ENCODE measurements around the gene TENM4.
"Not testable (repeated sequence)": the region's sequence is repeated elsewhere in the genome, so short reads cannot be mapped to it uniquely, and the experiment has no call there.

Gene TENM4

DNA sequence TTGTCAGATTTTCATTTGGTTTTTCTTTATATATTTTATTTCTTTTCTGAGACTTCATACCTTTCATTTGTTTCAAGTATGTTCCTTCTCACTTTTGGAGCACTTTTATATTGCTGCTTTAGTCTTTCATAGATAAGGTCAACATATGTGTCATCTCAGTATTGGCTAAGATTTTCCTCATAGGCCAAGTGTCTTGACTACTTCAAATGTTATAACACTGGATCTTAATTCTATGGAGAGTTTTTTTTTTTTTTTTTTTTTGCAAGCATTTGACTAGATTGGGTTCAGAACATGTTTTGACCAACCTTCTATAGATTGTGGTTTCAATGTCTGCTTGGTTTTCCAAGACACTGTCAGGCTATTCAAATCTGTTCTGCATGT is 797.2 kb downstream of the TENM4 start:
- no peak for DNase-seq

DNA sequence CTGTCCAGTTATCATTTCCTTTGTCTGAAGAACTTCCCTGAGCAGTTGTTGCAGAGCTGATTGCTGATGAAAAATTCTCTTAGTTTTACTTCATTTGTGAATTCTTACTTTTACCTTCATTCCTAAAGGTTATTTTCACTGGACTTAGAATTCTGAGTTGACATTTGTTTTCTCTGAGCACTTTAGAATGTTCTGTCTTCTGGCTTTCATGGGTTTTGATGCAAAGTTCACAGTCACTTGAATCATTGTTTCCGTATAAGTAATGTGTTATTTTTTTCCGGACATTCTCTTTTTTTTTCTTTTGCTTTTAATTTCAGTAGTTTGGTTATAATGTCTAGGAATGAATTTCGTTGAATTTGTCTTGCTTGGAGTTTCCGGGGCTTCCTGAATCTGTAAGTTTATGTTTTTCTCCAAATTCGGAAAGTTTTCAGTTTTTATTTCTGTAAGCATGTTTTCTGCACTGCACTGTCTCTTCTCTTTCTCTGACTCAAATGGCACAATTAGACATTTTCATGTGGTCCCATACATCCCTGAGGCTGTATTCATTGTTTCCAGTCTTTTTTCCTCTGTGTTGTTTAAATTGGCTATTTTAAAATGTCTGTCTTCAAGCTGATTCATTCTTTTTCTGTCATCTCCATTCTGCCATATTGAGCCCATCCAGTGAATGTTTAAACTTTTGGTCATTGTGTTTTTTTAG is 797.7 kb downstream of the TENM4 start:
- DNase-seq = no peak

DNA sequence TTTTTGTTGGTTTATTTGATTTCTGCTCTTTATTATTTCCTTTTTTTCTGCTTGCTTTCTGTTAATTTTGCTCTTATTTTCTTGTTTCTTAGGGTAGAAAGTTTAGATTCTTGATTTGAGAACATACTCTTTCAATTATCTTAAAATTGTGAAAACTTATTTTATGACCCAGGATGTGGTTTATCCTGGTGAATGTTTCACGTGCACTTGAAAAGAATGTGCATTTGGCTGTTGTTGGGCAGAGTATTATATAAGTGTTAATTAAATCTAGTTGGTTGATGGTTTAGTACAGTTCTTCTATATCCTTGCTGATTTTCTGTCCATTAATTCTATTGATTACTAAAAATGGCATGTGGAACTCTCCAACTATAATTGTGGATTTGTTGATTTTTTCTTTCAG is 799.3 kb downstream of the TENM4 start:
- no peak for DNase-seq

DNA sequence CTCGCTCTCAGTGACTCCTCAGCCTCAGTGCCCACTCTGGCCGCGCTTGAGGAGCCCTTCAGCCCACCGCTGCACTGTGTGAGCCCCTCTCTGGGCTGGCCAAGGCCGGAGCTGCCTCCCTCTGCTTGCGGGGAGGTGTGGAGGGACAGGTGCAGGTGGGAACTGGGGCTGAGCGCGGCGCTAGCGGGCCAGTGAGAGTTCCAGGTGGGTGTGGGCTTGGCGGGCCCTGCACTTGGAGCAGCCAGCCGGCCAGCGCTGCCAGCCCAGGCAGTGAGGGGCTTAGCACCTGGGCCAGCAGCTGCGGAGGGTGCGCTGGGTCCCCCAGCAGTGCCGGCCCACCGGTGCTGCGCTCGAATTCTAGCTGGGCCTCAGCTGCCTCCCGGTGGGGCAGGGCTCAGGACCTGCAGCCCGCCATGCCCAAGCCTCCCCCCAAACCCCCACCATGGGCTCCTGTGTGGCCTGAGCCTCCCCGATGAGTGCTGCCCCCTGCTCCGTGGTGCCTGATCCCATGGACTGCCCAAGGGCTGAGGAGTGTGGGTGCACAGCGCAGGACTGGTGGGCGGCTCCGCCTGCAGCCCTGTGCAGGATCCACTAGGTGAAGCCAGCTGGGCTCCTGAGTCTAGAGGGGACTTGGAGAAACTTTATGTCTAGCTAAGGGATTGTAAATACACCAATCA is 802.0 kb downstream of the TENM4 start:
- DNase-seq = no peak

DNA sequence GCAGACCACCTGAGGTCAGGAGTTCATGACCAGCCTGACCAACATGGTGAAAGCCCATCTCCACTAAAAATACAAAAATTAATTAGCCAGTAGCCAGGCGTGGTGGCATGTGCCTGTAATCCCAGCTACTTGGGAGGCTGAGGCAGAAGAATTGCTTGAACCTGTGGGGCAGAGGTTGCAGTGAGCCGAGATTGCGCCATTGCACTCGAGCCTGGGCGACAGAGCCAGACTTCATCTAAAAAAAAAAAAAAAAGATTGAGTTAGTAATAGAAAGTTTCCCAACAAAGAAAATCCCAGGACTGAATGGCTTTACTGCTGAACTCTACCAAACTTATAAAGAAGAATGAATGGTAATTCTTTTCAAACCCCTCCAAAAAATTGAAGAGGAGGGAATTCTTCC is 803.3 kb downstream of the TENM4 start:
- not testable (repeated sequence) for DNase-seq

DNA sequence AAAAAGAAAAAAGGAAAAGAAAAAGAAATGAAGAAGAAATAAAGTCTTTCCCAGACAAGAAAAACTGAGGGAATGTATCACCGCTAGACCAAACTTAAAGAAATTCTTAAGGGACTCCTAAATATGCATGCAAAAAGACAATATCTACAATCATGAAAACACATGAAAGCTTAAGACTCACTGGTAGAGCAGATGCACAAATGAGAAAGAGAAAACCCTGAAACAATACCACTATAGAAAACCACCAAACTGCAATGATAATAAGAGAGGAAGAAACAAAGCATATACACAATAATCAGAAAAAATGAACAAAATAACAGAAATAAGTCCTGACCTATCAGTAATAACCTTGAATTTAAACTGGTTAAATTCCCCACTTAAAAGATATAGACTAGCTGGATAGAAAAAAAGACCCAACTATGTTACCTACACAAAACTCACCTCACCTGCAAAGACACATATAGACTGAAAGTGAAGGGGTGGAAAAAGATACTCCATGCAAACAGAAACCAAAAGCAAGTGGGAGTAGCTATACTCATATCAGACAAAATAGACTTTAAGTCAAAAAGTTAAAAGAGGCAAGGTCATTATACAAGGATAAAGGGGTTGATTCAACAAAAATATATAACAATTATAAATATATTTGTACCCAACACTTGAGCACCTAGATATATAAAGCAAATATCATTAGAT is 804.9 kb downstream of the TENM4 start:
- DNase-seq = no peak

DNA sequence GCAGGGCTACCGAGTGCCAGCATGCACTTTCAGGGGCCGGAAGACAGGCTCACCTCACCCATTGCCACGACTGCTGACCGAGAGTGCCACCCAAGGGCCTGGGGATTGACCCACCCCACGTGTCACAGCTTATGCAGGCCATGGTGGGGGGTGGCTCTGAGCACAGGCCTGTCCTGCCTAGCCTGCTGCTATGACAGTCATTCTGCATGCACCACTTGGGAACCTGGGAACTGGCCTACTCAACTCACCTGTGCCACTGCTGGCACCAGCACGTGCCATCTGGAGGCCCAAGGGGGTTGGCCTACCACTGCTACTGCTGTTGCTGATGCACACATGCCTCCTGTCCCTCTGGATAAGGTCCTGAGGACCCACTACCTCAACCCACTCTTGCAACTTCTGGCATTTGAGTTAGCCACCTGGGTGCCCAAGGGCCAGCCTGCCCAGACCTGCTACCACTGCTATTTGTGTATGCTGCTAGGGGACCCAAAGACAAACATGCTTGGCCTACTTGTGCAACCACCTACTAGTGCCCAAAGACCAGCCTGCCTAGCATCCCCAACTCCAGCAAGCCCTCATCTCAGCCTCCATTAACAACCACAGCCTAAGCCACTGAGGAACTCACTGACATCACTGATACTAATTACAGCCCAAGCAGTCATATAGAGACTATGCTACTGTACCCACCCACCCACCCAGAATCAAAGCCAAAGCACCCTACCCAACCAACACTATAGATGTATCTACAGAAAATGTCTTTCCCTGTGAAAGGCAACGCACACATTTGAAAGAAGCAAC is 807.1 kb downstream of the TENM4 start:
- no peak for DNase-seq

DNA sequence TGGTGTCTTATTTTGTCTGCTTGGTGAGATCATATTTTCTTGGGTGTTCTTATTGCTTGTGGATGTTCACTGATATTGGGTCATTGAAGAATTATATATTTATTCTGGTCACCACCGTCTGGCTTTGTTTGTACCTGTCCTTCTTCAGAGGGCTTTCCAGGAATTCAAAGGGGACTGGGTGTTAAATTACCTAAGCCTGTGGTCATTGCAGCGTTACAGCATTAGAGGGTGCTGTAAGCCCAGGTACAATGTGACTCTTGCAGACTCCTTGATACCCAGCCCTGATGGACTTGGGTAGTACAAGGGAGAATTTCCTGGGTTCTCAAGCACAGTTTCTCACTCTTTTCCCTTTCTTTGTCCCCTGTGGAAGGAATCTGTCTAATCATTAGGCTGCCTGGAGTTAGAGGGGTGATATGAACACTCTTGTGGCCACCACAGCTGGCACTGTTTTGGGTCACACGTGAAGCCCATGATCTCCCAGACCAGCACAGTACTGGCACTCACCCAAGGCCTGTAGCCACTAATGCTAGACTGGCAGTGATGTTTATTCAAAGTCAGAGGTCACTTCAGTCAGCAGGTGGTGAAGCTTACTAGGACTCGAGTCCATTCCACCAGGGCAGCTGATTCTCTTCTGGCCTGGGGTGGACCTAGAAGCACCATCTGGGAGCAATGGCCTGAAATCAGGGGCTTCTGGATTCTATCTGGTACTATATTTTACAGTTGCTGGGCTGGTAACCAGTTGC is 810.1 kb downstream of the TENM4 start:
- no peak for DNase-seq

DNA sequence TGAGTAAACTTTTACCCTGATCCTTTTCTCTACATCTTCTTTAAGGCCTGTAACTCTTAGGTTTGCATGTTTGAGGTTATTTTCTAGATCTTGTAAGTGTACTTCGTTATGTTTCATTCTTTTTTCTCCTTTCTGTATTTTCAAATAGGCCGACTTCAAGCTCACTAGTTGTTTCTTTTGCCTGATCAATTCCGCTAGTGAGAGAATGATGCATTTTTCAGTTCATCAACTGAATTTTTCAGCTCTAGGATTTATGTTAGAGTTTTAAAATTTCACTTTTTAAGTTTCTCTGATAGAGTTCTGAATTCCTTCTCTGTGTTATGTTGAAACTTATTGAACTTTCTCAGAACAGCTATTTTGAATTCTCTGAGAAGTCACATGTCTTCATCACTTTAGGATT is 810.7 kb downstream of the TENM4 start:
- DNase-seq = no peak

DNA sequence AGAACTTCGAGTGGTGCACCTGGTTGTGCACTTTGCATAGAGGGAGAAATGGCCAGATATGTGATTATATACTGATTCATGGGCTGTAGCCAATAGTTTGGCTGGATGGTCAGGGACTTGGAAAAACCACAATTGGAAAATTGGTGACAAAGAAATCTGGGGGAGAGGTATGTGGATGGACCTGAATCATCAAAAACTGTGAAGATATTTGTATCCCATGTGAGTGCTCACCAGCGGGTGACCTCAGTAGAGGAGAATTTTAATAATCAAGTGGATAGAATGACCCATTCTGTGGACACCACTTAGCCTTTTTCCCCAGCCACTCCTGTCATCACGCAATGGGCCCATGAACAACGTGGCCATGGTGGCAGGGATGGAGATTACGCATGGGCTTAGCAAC is 818.2 kb downstream of the TENM4 start:
- no peak for DNase-seq

DNA sequence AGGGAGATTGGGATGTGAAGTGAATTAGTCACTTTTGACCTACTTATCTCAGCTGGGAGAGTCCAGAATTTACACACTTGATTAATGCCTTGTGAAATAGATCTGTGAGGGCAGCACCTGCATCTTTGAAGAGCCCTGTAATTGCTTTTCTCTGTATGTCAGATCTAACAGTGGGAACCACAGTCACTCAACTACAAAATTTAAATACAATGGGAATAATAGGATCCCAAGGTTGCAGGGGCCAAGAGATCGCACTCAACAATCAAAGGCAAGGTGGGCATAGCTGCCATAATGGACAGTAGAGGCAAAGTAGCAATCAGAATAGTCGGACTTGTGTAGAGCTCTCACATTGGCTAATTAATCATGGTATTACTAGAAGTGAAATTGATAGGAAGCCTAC is 820.7 kb downstream of the TENM4 start:
- DNase-seq = no peak

DNA sequence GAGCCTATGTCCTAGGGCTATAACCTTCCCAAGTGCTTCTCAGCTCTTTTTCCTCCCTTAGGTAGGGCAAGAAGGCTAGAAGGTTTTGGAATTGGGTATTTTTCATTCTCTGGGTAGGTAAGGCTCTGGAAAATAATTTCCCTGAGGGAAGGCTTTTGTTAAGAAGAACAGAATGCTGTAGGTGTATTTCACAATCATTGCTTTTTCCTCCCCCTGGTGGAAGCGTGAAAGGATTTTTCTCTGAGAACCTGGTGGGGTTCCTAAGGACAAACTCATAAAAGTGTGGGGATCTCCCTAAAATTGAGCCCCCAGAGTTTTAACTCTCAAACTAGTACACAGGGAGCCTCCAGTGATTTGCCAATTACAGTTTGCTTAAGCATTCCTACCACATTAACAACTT is 825.1 kb downstream of the TENM4 start:
- DNase-seq = no peak

DNA sequence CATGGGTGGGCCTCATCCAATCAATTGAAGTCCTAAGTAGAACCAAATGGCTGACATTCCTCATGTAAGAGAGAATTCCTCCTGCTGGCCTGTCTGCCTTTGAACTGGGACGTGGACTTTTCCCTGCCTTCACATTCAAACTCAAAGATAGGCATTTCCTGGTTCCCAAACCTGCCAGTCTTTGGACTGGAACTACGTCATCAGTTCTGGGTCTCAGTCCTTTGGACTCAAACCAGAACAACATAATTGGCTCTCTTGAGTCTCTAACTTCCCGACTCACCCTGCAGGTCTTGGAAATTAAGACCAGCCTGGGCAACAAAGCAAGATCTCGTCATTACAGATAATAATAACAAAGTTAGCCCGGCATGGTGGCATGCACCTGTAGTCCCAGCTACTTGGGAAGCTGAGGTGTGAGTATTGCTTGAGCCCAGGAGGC is 827.4 kb downstream of the TENM4 start:
- no peak for DNase-seq

DNA sequence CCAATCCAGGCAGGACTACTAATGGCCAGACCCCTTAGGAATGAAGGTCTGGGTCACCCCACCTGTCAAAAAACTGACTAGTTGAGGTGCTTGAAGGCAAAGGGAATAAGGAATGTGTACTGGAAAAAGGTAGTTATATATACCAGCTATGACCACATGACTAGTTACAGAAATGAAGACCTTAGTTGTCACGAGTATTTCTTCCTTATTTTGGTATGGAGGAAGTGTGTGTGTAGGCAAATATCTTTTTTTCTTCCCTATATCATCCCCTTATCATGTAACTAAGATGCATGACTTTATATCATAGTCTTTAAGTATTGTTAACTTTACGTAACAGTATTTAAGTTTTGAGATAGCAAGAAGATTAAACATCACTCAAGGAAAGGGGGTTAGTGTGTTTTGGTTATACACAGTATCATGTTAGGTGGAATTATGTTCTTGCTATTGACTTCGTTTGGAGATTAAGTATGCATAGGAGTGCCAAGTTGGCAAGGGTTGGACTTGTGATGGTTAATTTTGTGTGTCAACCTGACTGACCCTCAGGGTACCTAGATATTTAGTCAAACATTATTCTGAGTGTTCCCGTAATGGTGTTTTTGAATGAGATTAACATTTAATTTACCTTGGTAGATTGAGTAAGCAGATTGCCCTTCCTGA is 828.0 kb downstream of the TENM4 start:
- DNase-seq = no peak

DNA sequence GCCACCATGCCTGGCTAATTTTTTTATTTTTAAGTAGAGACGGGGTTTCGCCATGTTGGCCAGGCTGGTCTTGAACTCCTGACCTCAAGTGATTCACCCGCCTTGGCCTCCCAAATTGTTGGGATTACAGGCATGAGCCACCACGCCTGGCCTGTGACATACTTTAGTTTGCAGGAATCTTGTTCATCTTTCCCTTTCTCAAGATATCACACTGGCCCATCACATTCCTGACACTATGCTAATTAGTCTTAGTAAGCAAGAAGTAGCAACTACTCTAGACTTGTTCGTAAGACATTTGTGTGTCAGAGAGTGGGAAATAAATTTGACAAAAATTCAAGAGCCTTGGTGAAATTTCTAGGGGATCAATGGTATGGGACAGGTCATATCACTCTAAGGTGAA is 831.5 kb downstream of the TENM4 start:
- not testable (repeated sequence) for DNase-seq

DNA sequence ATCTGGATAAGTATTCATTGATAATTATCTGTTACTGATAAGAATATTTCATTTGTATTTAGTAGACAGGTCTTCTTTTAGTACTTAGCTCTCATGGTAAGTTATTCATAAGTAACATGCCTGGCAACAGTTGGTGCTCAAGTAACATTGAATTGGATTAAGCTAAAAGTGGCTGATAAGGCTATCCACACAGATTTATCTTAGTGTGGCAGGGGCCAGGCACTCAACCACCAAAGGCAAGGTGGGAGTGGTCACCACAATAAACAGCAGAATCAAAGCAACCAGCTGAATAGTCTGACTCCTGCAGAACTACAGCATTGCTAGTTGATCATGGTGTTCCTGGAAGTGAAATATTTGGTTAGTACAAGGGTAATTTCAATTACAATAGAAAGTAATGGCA is 833.1 kb downstream of the TENM4 start:
- DNase-seq = no peak

DNA sequence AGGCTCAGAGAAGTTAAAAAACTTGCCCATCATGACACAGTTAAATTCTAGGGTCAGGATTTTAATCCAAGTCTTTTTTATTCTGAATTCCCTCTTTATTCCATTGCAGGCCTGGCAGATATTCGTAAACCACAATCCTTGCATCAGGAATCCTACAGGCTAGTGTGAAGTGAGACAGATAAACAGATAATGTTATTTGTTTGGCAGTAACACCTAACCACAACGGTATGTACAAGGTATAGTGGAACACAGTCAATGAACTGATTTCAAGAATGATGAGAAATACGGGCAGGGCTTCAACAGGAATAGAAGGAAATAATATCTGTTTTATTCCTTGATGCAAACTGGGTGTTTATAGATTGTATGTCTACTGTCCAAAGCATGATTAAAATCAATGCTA is 834.2 kb downstream of the TENM4 start:
- no peak for DNase-seq

DNA sequence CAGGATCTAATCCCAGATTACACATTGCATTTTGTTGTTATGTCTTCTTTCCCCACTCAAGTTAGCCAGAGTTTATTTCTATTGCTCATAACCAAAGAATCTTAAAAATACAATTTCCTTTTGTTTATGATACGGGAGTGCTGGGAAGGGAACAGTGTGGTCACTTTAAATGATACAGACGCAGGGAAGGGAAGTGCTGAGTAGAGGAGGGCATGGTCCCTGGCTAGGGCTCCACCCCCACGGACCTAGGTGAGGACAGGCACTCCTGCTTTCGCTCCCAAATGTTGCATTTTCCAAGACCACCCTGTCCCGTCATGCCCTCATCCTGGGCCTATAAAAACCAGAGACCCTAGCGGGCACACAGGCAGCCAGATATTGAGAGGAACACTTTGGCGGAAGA is 835.5 kb downstream of the TENM4 start:
- DNase-seq = no peak

DNA sequence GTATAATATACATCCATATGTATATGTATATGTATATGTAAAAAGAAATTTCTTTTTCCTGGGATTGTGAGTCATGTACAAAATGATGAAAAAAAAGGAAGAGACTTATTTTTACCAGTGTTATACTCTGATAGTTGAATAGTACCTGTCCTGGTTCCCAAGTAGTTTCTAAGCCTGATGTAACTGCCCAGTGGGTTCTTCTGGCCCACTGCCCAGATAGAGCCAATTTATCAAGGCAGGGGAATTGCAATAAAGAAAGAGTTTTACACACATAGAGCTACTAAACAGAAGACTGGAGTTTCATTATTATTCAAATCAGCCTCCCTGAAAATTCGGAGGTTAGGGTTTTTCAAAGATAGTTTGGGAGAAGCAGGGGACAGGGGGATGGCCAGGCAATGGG is 837.0 kb downstream of the TENM4 start:
- no peak for DNase-seq

All from femur (tissue), 1 donor.